C1 segment of cervical spinal cord (tissue), 14 donors: ENCODE data around the gene ACTN3.
A peak's percentile ranks its signal among the peaks of the same experiment; 100 is the strongest.
"Not testable (repeated sequence)": the region's sequence is repeated elsewhere in the genome, so short reads cannot be mapped to it uniquely, and the experiment has no call there.

Experiments used
- DNase-seq, 14 donors: peaks; one replicate each; lab custom pipeline; 2025; lab: John Stamatoyannopoulos, UW

Gene ACTN3

GRCh38 chr11:66546368-66546965 lies at the start of gene ACTN3:
TSS of gene ACTN3 (plus strand) at chr11:66546903. CDS start at chr11:66546938, 35 bp downstream.
- peak in 1 of 14 donors; percentile 73 for DNase-seq

GRCh38 chr11:66497206-66497605 lies 49.5 kb upstream of the ACTN3 start:
- DNase-seq, result no peak

DNA sequence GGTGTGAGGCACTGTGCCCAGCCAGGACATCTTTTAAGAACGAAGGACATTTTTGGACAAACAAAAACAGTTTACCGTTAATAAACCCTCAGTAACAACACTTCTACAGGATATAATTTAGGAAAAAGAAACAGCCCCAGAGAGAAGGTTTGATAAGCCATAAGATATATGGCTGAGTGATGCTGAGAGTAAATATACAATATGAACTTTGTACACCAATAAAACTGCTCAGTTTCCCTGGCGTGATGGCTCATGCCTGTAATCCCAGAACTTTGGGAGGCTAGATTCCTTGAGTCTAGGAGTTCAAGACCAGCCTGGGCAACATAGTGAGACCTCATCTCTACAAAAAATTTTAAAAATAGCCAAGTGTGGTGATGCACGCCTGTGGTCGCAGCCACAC lies 48.2 kb upstream of the ACTN3 start:
- no peak for DNase-seq

- DNase-seq, result no peak
These were observed 41.4 kb upstream of the ACTN3 start for GRCh38 chr11:66505276-66505816.

DNA sequence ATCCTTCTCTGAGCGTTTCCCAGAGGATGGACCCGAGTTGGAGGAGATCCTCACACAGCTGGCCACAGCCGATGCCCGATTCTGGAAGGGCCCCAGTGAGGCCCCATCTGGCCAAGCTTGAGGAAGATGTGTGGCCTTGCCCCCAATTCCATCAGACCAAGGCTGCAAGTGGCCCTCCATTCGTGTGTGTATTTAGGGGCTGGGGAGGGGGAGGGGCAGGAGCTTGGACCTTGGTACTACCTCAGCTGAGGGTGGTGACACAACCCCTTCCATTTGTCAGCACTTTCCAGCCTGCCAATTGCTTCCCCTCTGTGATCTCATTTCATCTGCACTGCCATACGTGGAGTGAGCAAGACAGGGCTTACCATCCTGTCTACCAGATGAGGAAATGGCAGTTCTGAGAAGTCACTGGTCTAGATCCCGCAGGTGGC lies 37.6 kb upstream of the ACTN3 start:
- no peak for DNase-seq

- peak; percentile 20 to 84 (median 70) for DNase-seq
These were observed 36.3 kb upstream of the ACTN3 start, which contains the start of gene BBS1 for GRCh38 chr11:66510271-66510989. TSS of gene BBS1 (plus strand) at chr11:66510635. CDS start at chr11:66510660, 25 bp downstream.

GRCh38 chr11:66510990-66511339 lies 35.7 kb upstream of the ACTN3 start:
- DNase-seq, result no peak

DNA sequence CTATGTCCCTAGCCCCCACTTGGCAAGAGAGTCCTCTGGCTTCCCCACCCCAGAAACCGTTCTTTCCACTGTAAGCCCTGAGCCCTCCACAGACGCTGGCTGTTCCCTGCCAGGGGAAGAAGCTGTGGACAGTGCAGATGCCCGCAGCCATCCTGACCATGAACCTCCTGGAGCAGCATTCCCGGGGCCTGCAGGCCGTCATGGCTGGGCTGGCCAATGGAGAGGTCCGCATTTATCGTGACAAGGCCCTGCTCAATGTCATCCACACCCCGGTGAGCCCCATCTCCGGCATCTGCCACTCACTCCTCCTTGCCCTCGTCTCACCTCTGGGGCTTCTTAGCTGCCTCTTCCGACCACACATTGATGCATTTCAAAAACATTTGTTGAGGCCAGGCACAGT lies 23.1 kb upstream of the ACTN3 start:
- no peak for DNase-seq

- DNase-seq, result no peak
These were observed 22.2 kb upstream of the ACTN3 start for GRCh38 chr11:66524304-66525040.

GRCh38 chr11:66529069-66529468 lies 17.6 kb upstream of the ACTN3 start:
- no peak for DNase-seq

DNA sequence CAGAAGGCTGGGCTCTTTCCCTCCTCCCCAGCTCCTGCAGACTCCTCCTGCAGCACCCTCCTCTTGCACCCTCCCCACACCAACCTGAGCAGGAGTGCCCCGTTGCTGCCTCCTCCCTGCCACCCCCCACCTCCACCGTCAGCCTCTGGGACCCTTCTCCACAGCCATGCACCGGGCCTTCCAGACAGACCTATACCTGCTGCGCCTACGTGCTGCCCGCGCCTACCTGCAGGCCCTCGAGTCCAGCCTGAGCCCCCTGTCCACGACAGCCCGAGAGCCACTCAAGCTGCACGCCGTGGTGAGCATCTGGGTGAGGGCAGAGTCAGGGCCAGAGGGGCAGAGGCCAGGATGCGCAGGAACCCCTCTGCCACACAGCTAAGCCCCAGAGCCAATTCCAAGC lies 17.0 kb upstream of the ACTN3 start:
- DNase-seq, result no peak

- DNase-seq, result no peak
These were observed 15.6 kb upstream of the ACTN3 start for GRCh38 chr11:66530927-66531709.

DNA sequence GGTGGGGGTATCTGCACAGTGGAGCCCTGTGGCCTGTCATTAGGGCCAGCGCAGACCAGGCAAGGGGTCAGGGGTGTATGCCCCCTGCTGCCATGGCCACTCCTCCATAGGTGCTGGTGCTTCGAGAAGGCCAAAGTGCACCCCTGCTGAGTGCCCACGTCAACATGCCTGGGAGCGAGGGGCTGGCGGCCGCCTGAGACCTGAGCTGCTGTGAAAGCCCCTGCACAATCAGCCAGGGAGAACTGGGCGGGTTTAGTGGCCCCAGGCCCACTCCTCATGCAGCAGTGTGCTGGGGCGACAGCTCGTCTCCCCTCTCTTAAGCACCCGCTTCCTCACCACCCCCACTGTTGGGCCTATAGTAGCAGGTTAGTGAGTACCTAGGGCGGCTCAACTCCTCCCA lies 14.9 kb upstream of the ACTN3 start:
- no peak for DNase-seq

DNA sequence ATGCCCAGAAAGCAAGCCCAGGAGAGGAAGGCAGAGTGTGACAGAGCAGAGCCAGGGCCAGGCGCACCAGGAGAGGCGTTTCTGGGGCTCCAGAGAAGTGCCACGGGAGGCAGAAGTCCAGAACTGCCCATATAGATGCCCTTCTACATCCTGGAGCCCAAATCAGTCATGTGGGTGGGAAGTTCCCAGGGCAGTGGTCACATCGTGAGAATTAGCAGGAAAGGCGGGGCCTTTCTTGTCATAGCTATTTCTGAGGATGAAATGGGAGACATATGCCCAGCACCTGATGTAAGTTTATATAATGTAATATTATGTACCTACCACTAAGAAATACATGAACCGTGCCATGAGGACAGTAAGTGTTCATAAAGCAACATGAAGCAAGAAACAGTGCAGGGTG lies 13.9 kb upstream of the ACTN3 start:
- DNase-seq, result no peak

GRCh38 chr11:66539170-66539869 lies 7.4 kb upstream of the ACTN3 start:
- no peak for DNase-seq

DNA sequence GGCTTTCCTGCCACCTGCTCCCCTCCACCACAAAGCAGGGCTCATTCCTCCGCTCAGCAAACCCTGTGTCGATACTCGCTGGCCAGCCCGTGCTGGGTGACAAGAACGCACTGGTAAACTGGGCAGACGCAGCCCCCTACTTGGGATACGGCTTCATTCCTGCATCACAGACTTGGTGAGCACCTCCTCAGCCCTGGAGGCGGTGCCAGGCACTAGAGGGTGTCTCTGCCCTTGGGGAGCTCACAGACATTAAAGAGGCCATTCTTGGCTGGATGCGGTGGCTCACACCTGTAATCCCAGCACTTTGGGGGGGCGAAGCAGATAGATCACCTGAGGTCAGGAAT lies 6.9 kb upstream of the ACTN3 start:
- no peak for DNase-seq

- not testable (repeated sequence) for DNase-seq
These were observed 6.1 kb upstream of the ACTN3 start for GRCh38 chr11:66540598-66540997.

DNA sequence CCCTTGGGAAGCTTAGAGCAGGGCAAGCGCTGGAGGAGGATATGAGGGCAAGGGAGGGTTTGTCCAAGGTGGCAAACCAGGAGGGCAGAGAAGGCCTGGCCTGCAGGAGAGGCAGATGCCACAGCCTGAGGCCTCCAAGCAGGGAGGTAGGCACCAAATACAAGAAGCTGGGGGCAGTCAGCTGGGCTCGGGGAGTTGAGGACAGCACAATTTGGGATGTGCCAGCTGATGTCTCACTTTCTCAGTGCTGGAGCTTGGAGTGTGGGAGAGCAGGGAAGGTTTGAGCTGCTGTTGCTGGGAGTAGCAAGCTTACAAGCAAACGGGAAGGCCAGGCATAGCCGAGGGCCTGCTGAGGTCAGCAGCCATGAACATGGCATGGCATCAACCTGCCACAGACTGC lies 4.8 kb upstream of the ACTN3 start:
- DNase-seq, result peak in 1 of 14 donors; percentile 31

DNA sequence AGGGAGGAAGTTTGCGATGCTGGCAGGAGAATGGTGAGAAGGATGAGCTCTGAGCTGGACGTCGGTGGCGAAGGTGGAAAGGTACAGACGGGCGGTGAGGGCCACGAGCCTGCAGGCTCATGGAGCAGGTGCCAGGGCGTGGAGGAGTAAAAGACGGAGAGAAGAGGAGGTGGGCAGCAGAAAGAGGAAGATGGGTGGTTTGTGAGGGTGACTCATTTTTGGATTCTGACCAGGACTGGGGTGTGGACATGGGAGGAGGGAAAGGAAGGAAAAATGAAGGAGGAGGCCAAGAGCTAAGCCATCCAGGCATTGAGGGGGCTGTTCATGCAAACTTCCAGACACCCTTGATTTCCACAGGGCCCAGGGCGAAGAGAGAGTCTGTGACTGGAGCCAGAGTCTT lies 4.3 kb upstream of the ACTN3 start:
- DNase-seq, result no peak

DNA sequence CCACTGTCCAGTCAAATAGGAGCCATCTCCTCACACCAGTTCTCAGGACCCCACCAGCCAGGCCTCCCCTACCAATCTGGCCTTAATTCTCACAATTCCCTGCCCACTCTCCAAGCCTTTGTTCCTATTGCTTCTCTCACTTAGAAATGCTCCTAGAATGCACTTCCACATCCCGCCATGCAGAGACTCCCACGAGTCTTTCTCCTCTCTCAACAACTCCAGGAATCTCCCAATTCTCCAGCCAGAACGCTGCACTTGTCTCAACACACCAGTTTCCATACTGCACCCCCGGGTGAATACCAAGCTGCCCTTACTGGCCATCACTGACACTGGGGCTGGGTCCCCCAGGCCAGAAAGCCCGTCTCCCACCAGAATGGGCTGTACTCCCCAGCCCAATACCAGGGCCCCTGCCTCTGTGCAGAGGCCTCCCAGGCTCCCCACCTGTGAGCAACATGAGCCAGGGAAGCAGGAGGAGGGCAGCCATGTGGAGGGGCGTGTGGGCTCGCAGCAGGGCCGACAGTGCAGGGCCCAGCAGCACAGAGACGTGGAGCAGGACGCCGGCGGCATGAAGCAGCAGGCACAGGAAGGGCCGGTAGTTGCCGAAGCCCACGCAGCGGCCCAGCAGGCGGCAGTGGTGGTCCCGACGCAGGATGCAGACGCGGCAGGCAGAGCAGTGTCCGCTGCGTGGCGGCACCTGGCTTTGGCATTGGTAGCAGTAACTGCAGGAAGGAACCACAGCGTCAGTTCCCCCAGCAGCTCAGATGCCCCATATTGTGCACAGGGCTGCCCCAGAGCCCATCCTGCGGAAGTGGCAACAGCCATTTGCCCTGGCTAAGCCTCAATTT lies 3.2 kb upstream of the ACTN3 start:
- peak in 1 of 14 donors; percentile 22 for DNase-seq
